WI38 (cell line): ENCODE measurements around the gene NSL1.
"Not testable (repeated sequence)": the region's sequence is repeated elsewhere in the genome, so short reads cannot be mapped to it uniquely, and the experiment has no call there.

Experiments used
- H3K4me3 ChIP-seq: 2 replicates; pipeline ENCODE4 v1.5.1; 2011; ENCODE audit warnings: low read depth, mild to moderate bottlenecking, control low read depth, low read length
- CTCF ChIP-seq: IDR thresholded peaks from 2 replicates; pipeline ENCODE4 v1.5.1; 2012; ENCODE audit warnings: low read depth, mild to moderate bottlenecking, control low read depth, low read length

The NSL1 gene

DNA sequence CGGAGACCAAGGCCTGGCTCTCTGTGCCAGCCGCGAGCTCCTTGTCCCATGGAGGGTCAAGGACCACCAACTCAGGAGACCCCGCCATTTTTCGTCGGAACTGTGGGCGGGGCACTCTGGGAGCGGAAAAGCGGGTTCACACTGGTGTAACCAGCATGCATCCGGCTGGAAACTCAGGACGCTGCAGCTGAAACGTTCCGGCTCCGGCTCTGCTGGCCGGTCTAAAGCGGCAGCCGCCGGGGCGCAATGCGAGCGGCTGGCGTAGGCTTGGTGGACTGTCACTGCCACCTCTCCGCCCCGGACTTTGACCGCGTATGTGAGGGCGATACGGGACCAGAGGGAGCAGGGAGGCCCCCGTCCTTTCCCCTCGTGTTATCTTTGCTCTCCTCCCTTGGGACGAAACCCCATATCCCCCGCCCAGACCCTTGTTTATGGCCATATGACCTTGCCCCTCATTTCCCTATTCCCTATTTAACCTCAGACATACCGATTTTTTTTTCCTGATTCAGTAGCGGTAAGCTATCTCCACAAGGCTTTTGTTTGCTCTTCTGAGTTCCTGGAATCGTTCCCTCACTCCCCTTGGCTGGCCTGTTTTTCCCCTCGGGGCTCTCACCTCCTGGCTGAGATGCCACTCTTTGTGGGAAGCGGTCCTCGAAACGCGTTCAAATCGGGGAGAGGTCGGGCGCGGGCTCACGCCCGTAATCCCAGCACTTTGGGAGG, at the start of gene NSL1, which contains the start of gene TATDN3:
TSS of gene NSL1 (minus strand) at position 102 of the 720 bp plus-strand sequence. CDS start at position 88, 14 bp downstream.
TSS of gene TATDN3 (plus strand) at position 219 of the 720 bp plus-strand sequence. CDS start at position 247, 28 bp downstream.
- TF ChIP-seq CTCF: no peak
- H3K4me3 ChIP-seq: peak within 1 kb of the TSS; percentile 71

GRCh38 chr1:212838145-212838544, 46.6 kb upstream of the NSL1 start:
- H3K4me3 ChIP-seq: no peak overlapping the region
- no peak for TF ChIP-seq CTCF

DNA sequence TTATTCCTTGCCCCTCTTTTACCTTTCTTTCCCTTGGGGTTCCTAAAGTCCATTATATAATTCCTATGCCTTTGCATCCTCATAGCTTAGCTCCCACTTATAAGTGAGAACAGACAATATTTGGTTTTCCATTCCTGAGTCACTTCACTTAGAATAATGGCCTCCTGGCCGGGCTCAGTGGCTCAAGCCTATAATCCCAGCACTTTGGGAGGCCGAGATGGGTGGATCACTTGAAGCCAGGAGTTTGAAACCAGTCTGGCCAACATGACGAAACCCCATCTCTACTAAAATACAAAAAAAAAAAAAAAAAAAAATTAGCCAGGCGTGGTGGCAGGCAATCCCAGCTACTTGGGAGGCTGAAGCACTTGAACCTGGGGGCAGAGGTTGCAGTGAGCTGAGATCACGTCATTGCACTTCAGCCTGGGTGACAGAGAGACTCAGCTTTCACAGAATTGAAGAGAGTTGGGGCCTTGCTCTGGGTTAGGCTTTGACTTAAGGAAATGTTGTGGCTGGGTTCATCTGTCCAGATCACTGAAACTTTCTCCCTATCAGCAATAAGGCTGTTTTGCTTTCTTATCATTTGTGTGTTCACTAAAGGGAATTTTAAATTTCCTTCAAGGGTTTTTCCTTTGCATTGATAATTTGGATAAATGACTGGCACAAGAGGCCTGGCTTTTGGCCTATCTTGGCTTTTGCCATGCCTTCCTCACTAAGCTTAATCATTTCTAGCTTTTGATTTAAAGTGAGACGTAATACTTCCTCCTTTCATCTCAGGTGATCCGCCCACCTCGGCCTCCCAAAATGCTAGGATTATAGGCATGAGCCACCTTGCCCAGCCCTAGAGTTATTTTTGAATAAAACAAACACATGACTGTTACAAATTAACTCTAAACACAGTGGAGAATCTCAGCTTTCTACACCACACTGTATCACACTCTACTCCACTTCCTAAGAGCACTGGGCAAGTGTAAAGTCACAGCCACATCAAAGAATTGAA, 41.9 kb upstream of the NSL1 start:
- H3K4me3 ChIP-seq: not testable (repeated sequence)

GRCh38 chr1:212828395-212828794, 36.8 kb upstream of the NSL1 start:
- H3K4me3 ChIP-seq: no peak overlapping the region
- no peak for TF ChIP-seq CTCF

GRCh38 chr1:212827831-212828278, 36.3 kb upstream of the NSL1 start:
- no peak for TF ChIP-seq CTCF
- H3K4me3 ChIP-seq: no peak overlapping the region

- H3K4me3 ChIP-seq: no peak overlapping the region
- no peak for TF ChIP-seq CTCF
Measured at GRCh38 chr1:212827171-212827776, 35.7 kb upstream of the NSL1 start.

DNA sequence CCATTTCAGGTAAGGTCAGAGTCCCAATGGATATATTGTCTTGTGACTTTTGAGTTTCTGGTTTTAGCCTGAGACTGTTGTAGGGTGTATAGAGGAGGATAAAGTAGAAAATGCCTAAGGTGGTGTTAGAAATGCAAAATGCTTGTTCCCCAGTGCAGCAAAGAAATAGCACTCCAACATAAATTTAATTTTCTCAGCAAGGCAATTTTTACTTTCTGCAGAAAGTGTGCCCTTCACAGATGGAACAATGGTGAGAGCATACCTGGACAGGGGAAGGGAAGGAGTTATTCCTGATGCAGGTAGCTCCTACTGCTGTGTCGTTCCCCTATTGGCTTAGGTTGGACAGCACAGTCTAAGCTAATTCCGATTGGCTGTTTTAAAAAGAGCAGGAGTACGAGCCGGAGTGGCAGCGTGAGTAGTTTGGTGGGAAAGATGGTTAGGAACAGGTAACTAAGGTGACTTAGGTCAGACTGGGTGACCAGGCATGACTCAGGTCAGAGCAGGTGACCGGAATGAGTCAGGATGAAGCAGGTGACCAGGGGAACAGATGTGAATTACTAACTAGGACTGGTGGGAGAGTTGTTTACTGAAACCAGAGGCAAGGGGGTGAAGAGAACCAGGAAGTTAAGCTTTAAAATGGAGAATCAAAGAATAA, 34.3 kb upstream of the NSL1 start:
- no peak overlapping the region for H3K4me3 ChIP-seq
- TF ChIP-seq CTCF: no peak
